NCI-H345 treated with DMSO at 0.1 percent for 48 hours (cell line): ENCODE measurements around the gene SH3RF3.

ENCODE experiments used
- DNase-seq: peaks from one replicate; lab custom pipeline; 2025; ENCODE audit not compliant: unreplicated experiment; lab: John Stamatoyannopoulos, UW

Gene SH3RF3

DNA sequence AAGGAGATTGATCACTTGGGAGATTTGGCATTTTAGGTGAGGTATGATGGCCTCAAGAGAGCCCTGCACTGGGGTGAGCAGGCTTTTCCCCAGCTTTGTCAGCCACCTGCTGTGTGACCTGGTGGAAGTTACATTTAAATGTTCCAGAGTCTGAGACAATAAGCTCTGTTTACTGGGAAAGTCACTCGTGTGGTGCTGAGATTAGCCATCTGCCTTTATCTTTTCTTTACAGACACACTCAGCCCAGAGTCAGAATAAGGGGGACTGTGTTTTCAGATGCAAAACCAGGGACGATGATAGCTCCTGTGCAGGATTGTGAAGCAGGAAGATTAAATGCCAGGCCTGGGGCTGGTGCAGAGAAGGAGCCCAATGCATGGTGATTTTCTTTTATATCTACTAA lies 47.9 kb downstream of the SH3RF3 start:
- no peak for DNase-seq

DNA sequence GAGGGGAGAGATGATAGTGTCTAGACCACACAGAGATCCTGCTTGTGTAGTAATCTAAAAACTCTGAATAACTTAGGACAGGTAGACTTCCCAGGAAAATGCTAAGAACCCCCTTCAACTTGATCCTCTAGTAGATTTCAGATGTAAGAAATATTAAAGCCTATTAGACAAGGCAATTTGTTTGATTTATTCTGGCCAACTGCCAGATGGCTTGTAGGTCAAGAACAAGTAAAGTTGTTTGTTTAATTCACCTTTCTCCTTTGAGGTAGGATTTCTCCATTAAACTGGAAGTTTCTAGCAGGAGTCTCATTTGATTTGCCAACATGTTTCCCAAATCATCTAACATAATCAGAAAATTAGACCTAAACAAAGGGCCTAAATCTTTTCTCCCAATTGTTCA lies 48.6 kb downstream of the SH3RF3 start:
- DNase-seq = no peak

DNA sequence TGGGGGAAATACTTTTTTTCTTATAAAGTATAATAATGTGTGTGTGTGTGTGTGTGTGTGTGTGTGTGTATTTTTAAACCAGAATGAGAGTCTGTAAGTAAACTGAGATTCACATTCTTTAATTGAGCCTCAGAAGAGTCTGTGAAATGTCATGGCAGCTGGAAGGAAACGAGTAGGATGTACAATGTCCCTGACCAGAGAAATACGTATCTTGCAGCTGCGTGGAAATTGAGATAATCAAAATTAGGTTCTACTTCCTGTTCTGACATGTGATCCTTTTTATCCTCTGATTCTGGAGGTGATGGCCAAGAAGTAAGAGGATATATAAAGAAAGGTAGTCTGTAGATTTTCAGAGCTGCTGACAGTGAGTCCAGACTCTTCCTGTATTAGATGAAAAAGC lies 50.0 kb downstream of the SH3RF3 start:
- DNase-seq = no peak

DNA sequence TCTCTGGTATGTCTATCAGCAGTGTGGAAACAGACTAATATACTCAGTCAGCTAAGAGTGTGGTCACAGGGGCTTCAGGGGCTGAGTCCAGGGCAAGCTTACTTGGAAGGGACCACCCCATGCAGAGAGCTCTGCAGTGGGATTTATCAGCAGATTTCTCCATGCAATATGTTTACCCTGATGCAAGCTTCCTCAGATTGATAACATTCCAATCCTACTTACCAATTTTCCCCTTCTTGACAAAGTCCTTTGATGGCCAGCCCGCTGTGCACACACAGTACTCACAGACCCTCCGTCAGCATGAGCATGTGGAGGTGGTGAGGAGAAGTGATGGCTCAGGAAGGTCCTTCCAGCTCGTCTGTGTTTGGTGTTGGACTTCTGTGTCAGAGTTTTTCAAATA lies 51.8 kb downstream of the SH3RF3 start:
- DNase-seq = no peak

GRCh38 chr2:109182426-109182825 lies 53.4 kb downstream of the SH3RF3 start:
- no peak for DNase-seq

GRCh38 chr2:109183871-109184270 lies 54.9 kb downstream of the SH3RF3 start:
- DNase-seq = no peak

GRCh38 chr2:109184368-109184767 lies 55.4 kb downstream of the SH3RF3 start:
- no peak for DNase-seq

GRCh38 chr2:109185338-109185737 lies 56.3 kb downstream of the SH3RF3 start:
- no peak for DNase-seq

GRCh38 chr2:109185821-109186570 lies 57.0 kb downstream of the SH3RF3 start:
- DNase-seq = no peak

- no peak for DNase-seq
Observed at GRCh38 chr2:109186656-109187250, 57.7 kb downstream of the SH3RF3 start.

DNA sequence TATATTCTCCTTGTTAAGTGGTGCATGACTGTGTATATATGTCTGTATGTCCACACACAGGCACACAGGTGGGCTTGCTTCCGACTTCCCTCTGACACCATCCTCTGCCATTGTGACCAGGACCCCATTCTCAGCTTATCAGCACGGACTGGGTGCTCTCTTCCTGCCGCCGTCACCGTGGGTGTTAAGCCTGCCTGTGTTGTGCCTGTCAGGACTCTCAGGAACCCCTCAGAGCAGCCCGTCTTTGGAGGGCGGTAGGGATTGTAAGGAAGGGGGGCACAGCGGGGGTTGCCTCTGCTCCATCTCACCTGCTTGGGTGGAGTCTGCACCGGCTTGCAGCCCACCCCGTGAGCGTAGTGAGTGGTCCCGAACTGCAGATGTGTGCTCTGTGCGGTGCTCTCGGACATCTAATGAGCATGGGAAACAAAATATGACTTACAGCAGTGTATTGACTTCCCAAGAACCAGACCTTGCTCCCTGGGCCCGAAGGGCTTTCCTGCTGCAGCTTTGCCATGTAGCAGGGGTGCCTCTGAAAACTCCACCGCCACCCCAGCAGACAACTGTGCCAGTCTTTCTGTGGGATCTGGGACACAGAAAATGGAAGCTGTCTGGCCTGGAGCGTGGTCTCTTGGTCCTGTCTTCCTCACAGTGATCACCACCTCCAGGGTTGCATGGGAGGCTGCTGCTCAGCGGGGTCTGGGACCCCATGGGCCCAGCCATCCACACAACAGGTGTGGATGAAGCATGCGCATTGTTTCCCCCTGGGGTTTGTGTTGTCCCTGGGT lies 58.9 kb downstream of the SH3RF3 start:
- no peak for DNase-seq

DNA sequence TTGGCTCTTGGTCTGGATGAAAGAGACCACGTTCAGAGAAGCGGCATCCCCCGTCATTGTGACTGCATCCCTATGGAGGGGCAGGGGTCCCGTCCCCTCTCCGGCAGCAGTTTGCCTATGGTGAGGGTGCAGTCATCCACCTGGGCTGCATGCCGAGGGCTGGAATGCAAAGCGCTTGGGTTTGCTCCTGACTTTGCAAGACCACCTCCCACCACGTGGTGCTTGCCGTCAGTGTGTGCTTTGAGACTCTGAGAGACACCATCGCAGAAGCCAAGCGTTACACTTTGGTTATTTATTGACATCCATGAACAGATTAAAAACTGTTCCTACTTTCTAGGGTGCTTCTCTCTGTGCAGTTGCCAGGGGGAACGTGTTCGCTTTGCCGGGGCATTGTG lies 59.5 kb downstream of the SH3RF3 start:
- DNase-seq = no peak

DNA sequence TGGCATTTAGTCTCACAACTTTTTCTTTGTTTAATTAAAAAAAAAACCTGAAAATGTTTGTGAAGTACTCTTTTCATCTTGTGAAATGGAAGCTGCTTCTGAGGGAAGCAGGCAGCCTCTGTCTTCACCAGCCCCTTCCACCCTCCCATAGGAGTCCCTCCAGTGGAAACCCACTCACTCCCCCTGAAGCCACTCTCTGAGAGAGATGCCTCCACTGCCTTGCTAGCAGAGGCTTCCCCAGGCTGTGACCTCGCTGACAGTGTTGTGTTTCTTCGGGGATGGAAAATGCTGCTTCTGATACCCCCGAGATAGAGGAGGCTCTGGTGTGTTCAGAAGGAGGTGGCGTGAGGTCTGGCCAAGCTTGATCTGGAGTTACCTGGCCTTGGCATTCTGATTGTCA lies 59.9 kb downstream of the SH3RF3 start:
- no peak for DNase-seq

DNA sequence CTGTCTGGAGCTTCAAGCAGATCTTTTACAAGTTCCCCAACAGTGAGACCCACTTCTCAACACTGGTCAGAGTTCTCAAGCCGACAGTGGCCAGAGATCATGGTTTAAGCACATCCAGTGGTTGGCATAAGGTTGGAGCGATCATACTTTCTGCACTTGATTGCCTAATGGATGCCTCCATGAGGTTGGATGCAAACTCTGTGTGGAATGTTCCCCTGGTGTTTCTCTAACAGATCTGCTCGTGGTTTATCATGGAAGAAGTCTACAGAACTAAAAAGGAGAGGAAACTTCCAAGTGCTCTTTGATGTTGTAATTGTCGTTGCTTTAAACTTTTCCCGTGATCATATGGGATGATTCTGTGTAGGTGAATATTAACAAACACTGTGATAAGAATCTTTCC lies 60.7 kb downstream of the SH3RF3 start:
- no peak for DNase-seq

DNA sequence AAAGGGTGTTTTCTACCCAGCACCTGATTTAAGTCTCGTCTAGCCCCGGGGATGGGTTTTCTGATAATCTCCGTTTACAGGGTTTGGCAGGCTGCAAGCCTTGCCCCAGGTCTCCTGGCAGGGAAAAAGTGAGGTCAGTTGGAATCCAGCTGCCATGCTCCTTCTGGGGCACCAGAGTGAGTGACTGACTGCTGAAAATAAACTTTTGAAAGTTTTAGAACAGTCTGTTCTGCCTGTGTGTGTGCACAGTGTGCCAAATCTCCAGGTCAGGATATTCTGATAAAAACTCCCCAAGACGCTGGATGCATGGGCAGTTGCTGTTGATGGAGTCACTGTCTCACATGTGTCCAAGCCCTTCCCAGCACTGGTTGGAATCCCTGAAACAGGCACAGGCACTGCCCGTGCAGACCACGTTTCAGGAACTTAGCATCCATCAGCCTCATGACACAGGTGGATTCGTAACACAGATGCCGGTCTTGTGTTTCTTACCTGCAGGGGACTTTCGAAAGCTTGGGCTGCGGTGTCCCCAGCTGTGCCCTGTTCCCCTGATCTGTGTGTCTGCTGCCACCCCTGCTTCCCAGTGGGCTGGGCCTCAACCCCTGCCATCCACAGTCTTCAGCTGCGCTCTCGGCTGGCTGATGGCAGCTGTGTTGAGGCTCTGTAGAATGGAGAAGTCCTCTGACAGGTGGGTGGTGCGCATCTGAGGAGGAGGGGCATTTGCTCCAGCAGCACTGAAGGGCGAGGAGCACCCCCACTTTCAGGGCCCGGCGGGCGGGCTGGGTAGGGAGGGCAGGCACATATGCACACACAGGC lies 65.0 kb downstream of the SH3RF3 start:
- DNase-seq = no peak

DNA sequence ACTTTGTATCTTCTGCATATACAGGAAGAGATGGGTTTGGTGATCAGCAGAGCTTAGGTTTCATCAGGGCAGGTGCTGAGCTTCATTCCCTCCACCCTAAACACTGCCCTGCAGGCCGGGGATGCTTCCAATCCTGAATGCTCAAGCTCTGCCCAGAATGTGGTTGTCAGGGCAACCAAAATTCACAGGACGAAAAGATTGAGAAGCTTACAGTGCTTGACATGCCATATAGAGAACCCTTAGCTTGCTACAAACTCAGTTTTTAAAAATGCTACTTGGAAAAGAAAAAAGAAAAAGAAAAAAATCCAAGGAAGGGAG lies 65.6 kb downstream of the SH3RF3 start:
- DNase-seq = no peak

- no peak for DNase-seq
Observed at GRCh38 chr2:109195193-109196045, 66.4 kb downstream of the SH3RF3 start.

DNA sequence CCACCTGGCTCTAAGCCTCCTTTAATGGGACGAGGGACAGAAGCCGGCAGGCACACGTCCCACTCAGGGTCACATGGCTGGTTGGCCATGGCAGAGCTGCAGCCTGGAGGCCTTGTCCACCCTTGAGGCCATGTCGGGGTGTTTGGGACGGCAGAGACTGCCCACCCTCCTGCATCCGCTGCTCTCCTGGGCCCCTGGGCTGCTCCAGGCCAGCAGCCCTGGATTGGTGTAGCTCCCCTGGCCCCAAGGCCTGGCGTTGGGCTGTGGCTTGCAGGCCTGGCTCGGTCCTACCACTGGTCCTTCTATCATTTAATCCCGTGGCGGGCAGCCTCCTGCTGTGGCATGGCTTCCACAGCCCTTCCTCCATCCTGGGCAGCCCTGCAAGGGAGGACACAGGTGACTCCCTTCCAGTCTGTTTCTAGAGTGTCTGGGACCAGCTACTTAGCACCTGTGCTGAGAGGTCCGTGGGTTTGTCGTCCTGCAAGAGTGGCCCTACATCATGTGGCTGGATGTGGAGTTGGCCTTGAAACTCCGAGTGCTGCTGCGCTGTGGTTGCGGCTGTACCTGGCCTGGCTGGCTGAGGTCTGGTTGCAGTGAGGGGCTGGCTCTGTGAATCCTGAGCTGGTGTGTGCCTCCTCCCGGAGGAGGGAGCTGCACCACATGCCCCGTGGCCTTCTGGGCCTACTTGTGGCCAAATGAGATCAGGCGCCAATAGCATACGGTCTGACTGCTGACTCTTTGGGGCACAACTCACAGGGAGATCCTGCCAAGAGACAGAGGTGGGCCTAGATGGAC lies 67.3 kb downstream of the SH3RF3 start:
- no peak for DNase-seq

- DNase-seq = no peak
Observed at GRCh38 chr2:109197491-109198418, 68.8 kb downstream of the SH3RF3 start.
